Right atrium auricular region (tissue), 2 donors: ENCODE measurements around the gene SLC26A3. TPM values are rescaled to one million over a fixed set of nuclear protein-coding genes. Genes with fewer than 3 reads are reported as not detected.

ENCODE experiments used
- DNase-seq: peaks from one replicate; pipeline ENCODE4 v3.0.0-alpha.2; 2019; ENCODE audit warnings: low spot score
- H3K27ac ChIP-seq, 2 donors: fragments of 200-600 bp; sonication (generic); 1 replicate in 1 of 2; 2 replicates in 1 of 2; pipeline ENCODE4 v1.5.1; 2016 to 2019
- H3K27me3 ChIP-seq, 2 donors: fragments of 200-600 bp; sonication (generic); one replicate each; pipeline versions ENCODE4 v1.5.1 to v1.6.0; 2017 to 2019
- H3K36me3 ChIP-seq: fragments of 200-600 bp; sonication (generic); one replicate; pipeline ENCODE4 v1.5.1; 2016
- H3K4me1 ChIP-seq, 2 donors: fragments of 200-600 bp; sonication (generic); one replicate each; pipeline versions ENCODE4 v1.5.1 to v1.6.0; 2017 to 2019
- H3K4me3 ChIP-seq, 2 donors: fragments of 200-600 bp; sonication (generic); 1 replicate in 1 of 2; 2 replicates in 1 of 2; pipeline ENCODE4 v1.5.1; 2017 to 2019; ENCODE audit warnings: mild to moderate bottlenecking in 1 of 2, moderate library complexity in 1 of 2
- H3K9me3 ChIP-seq, 2 donors: fragments of 200-600 bp; sonication (generic); one replicate each; pipeline ENCODE4 v1.5.1; 2019
- total RNA-seq, 2 donors: library from RNA; depleted of rRNA; stranded (reverse); fragments of >200 nt; gene quantifications; one replicate each; pipeline ENCODE4 v1.1.0, GENCODE V29; 2016
- TF ChIP-seq, protein P1 (sequence below), 2 donors: fragments of 200-600 bp; sonication (generic); IDR thresholded peaks; one replicate each; pipeline ENCODE4 v1.5.1; 2019; ENCODE audit warnings: antibody characterized with exemption in 2 of 2

SLC26A3 gene
- total RNA-seq, 2 donors from 2014 or later, result not detected

DNA sequence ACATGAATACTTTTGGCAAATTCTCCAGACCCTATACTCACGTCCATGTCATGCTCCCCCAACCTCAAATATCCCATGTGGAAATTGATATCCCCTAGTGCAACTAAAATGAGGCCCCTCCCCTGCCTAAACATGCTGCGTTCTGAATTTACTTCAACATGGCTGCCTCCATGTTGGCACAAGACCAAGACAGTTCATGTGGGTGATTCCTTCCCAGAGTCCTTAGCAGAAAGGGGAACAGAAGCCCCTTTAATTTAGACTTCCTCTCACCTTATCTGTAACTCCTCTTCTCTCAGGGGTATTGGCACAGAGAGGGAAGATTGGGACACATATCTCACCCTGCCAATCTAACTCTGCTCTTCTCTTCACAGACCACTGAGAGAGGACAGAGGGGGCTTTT lies 24.5 kb upstream of the SLC26A3 start:
- H3K27me3 ChIP-seq, result no peaks in the 10 kb centered on the region
- no peak overlapping the region for H3K4me3 ChIP-seq
- H3K27ac ChIP-seq, result no peak overlapping the region
- H3K9me3 ChIP-seq, result peaks cover 0 to 8% of the 10 kb centered on the region in 2 donors
- no peak for DNase-seq
- H3K4me1 ChIP-seq, result no peaks in the 10 kb centered on the region
- no peaks in the 10 kb centered on the region for H3K36me3 ChIP-seq
- TF ChIP-seq, protein P1, sequence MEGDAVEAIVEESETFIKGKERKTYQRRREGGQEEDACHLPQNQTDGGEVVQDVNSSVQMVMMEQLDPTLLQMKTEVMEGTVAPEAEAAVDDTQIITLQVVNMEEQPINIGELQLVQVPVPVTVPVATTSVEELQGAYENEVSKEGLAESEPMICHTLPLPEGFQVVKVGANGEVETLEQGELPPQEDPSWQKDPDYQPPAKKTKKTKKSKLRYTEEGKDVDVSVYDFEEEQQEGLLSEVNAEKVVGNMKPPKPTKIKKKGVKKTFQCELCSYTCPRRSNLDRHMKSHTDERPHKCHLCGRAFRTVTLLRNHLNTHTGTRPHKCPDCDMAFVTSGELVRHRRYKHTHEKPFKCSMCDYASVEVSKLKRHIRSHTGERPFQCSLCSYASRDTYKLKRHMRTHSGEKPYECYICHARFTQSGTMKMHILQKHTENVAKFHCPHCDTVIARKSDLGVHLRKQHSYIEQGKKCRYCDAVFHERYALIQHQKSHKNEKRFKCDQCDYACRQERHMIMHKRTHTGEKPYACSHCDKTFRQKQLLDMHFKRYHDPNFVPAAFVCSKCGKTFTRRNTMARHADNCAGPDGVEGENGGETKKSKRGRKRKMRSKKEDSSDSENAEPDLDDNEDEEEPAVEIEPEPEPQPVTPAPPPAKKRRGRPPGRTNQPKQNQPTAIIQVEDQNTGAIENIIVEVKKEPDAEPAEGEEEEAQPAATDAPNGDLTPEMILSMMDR (IDR thresholded peaks at IDR 0.05), result no peak

DNA sequence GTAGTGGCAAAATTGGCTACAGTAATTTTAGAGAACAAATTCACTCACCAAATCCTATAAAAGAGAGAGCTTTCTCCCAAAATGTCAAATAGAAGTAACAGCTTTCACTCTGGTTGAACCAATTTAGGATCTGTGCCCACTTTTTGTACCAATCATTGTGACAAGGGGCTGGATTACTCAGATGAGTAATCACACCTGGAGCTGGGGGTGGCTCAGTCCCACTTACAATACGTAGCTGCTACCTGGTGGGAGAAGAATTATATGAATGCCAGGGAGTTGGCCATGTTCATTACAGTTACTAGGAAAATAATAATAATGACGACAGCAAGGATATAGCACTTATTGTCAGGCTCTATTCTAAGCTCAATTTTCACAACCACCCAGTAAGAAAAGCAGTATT lies 23.4 kb upstream of the SLC26A3 start:
- Histone ChIP-seq H3K4me1 (no peaks in the 10 kb centered on the region), H3K9me3 (peaks cover 0 to 8% of the 10 kb centered on the region in 2 donors), H3K27me3 (no peaks in the 10 kb centered on the region), H3K27ac (no peak overlapping the region), H3K4me3 (no peak overlapping the region), H3K36me3 (no peaks in the 10 kb centered on the region)
- TF ChIP-seq, protein P1 (IDR thresholded peaks at IDR 0.05), result no peak
- DNase-seq, result no peak

DNA sequence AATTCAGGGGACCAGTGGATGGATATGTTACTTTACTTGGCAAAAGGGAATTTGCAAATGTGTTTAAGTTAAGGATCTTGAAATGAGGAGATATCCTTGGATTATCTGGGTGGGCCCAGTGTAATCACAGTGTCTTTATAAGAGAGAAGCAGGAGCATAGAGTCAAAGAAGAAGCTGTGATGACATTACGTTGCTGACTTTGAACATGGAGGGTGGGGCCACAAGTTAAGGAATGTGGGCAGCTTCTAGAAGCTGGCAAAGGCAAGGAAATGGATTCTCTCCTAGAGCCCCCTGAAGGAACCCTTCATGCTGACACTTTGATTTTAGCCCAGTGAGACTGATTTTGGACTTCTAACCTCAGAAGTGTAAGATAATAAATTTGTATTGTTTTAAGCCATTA lies 21.8 kb upstream of the SLC26A3 start:
- no peaks in the 10 kb centered on the region for H3K4me1 ChIP-seq
- no peaks in the 10 kb centered on the region for H3K27me3 ChIP-seq
- H3K36me3 ChIP-seq, result no peaks in the 10 kb centered on the region

DNA sequence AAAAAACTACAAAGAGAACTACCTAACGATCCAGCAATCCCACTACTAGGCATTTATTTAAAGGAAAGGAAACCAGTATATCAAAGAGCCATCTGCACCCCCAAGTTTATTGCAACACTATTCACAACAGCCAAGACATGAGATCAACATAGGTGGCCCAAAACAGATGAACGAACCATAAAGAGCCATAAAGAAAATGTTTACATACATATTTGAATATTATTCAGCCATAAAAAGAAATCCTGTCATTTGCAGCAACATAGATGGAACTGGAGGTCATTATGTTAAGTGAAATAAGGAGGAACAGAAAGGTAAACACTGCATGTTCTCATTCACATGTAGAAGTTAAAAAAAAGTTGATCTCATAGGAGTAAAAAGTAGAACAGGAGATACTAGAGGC lies 15.6 kb upstream of the SLC26A3 start:
- TF ChIP-seq, protein P1 (IDR thresholded peaks at IDR 0.05), result no peak
- no peak for DNase-seq
- no peaks in the 10 kb centered on the region for H3K9me3 ChIP-seq
- H3K27me3 ChIP-seq, result no peaks in the 10 kb centered on the region
- no peaks in the 10 kb centered on the region for H3K36me3 ChIP-seq
- no peak overlapping the region for H3K4me3 ChIP-seq
- H3K27ac ChIP-seq, result no peak overlapping the region
- H3K4me1 ChIP-seq, result no peaks in the 10 kb centered on the region

More for the DNA sequence above, 21.8 kb upstream of the SLC26A3 start:
- H3K4me3 ChIP-seq, result no peak overlapping the region
- DNase-seq, result no peak
- H3K27ac ChIP-seq, result no peak overlapping the region
- TF ChIP-seq, protein P1 (IDR thresholded peaks at IDR 0.05), result no peak
- H3K9me3 ChIP-seq, result peaks cover 0 to 8% of the 10 kb centered on the region in 2 donors

DNA sequence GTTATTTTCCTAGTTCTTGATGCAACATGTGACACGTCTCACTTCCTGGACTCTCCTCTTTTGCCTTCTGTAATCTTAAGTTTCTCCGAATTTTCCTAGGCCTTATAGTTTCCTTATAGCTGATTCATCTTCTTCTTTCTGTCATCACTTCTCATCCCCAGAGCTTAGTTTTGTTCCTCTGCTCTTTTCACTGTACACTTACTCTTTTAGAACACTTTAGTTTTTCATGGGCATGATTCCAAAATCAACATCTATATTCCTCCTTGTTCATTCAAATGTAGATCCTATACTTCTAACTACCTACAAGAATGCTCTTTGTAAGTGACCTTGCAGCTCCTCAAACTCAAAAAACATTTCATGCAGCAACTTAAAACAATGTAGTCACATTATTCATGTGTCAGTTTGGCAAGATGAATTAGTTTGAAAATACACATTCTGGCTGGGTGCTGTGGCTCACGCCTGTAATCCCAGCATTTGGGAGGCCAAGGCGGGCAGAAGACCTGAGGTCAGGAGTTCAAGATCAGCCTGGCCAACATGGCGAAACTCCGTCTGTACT lies 13.1 kb upstream of the SLC26A3 start:
- H3K4me1 ChIP-seq, result no peaks in the 10 kb centered on the region
- H3K27me3 ChIP-seq, result no peaks in the 10 kb centered on the region
- no peak overlapping the region for H3K4me3 ChIP-seq
- H3K9me3 ChIP-seq, result no peaks in the 10 kb centered on the region
- TF ChIP-seq, protein P1 (IDR thresholded peaks at IDR 0.05), result no peak
- no peak overlapping the region for H3K27ac ChIP-seq
- H3K36me3 ChIP-seq, result no peaks in the 10 kb centered on the region
- no peak for DNase-seq

DNA sequence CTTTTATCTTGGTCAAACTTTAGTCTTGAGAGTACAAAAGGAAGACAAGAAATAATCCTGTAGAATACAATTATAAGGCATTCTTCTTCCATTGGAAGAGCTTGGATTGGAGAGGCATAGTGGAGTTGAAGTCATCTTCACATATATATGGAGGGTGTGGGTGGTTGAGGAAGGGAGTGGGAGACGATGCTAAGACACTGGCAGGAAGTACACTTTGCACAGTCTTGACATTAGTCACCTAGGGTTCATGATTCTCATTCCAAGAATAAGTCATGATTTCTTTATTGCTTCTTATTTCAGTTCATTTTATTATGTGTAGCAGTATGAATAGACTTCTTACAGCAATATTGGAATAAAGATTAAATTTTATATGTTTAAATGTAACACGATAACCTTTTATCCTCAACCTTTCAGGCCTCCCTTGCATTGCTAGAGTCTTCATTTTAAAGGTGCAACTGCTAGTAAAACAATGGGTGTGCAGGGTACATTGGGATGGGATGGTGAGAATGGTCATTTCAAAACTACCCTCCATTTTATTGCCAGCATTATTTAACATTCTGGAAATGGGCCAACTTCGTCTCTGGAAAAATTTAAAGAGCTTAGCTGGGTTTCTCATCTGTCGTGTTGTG lies 12.3 kb upstream of the SLC26A3 start:
- no peak overlapping the region for H3K27ac ChIP-seq
- TF ChIP-seq, protein P1 (IDR thresholded peaks at IDR 0.05), result no peak
- no peak for DNase-seq
- H3K36me3 ChIP-seq, result no peaks in the 10 kb centered on the region
- H3K27me3 ChIP-seq, result no peaks in the 10 kb centered on the region
- H3K4me1 ChIP-seq, result no peaks in the 10 kb centered on the region
- H3K4me3 ChIP-seq, result no peak overlapping the region
- H3K9me3 ChIP-seq, result no peaks in the 10 kb centered on the region
